ENCODE data around the gene MYO15B.

MYO15B gene

DNA sequence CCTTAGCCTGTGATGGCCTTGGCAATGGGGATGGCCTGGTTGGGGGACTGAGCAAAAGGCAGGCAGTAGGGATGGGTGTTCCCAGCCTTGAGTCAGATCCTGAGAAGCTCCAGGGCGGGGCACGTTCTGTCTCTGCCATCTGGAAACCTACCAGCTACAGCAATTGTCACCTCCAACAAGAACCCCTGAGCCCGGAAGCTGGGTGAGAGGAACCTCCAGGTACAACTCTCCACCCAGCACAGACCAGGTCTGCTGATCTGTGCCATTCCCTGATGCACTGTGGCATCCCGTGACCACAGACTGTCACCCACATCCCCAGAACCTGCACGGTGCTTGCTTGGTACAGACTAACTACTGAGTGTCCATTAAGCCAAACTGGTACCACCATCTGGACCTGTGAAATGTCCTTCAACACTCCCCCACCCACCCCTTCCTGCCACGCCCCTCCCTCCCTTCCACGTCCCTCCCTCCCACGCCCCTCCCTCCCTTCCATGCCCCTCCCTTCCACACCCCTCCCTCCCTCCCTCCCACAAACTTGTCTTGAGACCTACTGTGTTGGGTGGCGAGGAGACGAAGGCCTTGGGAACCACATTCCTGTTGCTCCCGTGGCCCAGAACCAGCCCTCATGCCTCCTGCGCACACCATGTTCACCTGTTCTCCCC is 16.6 kb downstream of the MYO15B start:
- Histone ChIP-seq H3K9me3 (ENCODE audit: control insufficient read depth, insufficient read depth, low read length) (no peaks in the 10 kb centered on the region), H3K79me2 (ENCODE audit: control insufficient read depth, low read length) (no peaks in the 10 kb centered on the region), H3K4me1 (ENCODE audit: control insufficient read depth, low read length) (no peaks in the 10 kb centered on the region), H3F3A (ENCODE audit: control insufficient read depth, insufficient read depth) (no peaks in the 10 kb centered on the region), H3K36me3 (ENCODE audit: control insufficient read depth, low read length) (no peaks in the 10 kb centered on the region), H3K27me3 (ENCODE audit: control insufficient read depth, low read length) (no peaks in the 10 kb centered on the region), H3K9me2 (replicated peaks; ENCODE audit: control insufficient read depth, low read length) (no peaks in the 10 kb centered on the region), H3K27ac (ENCODE audit: low read depth, low read length) (no peak overlapping the region), H3K4me3 (ENCODE audit: low read length) (no peak overlapping the region), H4K20me1 (ENCODE audit: control insufficient read depth, insufficient read depth, low read depth, low read length) (no peaks in the 10 kb centered on the region), H3K4me2 (ENCODE audit: low read length) (no peak overlapping the region)
- TF ChIP-seq EZH2phosphoT487 (IDR thresholded peaks at IDR 0.05; ENCODE audit: borderline replicate concordance, low read length) = no peak
- no peak for TF ChIP-seq CTCF (IDR thresholded peaks at IDR 0.05; ENCODE audit: low read depth, low read length, poor library complexity, severe bottlenecking)

DNA sequence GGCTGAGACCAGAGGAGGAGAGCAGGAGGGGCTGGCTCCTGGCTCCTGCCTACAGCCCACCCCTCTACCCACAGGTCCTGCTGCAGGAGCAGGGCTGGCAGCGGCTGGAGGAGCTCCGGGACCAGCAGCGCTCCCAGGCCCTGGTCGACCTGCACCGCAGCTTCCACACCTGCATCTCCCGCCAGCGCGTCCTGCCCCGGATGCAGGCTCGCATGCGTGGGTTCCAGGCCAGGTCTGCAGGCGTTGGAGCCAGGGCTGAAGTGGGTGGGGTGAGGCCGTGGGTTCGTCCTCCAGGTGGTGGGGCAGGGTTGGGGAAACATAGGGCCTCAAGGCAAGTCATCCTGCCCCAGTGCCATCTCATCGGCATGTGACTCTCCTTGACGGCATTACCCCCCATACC is 18.2 kb downstream of the MYO15B start:
- TF ChIP-seq CTCF (IDR thresholded peaks at IDR 0.05; ENCODE audit: low read depth, low read length, poor library complexity, severe bottlenecking) = no peak
- no peak for TF ChIP-seq EZH2phosphoT487 (IDR thresholded peaks at IDR 0.05; ENCODE audit: borderline replicate concordance, low read length)
- Histone ChIP-seq H3F3A (ENCODE audit: control insufficient read depth, insufficient read depth) (no peaks in the 10 kb centered on the region), H3K4me1 (ENCODE audit: control insufficient read depth, low read length) (no peaks in the 10 kb centered on the region), H3K4me3 (ENCODE audit: low read length) (no peak overlapping the region), H4K20me1 (ENCODE audit: control insufficient read depth, insufficient read depth, low read depth, low read length) (no peaks in the 10 kb centered on the region), H3K79me2 (ENCODE audit: control insufficient read depth, low read length) (no peaks in the 10 kb centered on the region), H3K4me2 (ENCODE audit: low read length) (no peak overlapping the region), H3K9me2 (replicated peaks; ENCODE audit: control insufficient read depth, low read length) (no peaks in the 10 kb centered on the region), H3K36me3 (ENCODE audit: control insufficient read depth, low read length) (no peaks in the 10 kb centered on the region), H3K9me3 (ENCODE audit: control insufficient read depth, insufficient read depth, low read length) (no peaks in the 10 kb centered on the region), H3K27me3 (ENCODE audit: control insufficient read depth, low read length) (no peaks in the 10 kb centered on the region), H3K27ac (ENCODE audit: low read depth, low read length) (no peak overlapping the region)

DNA sequence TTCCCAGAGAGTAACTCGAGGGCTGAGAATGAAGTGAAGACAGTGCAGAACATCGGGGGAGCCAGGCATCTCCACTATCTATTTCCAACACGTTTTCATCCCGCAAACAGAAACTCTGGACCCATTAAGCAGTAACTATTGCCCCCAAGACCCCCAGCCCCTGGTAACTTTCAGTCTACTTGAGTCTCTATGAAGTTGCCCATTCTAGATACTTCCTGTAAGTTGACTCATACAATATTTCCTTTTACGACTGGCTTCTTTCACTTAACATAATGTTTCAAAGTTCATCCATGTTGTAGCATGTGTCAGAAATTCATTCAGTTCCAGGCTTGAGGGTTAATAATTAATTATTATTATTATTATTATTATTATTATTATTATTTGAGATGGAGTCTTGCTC is 19.5 kb downstream of the MYO15B start:
- no peaks in the 10 kb centered on the region for H3K36me3 ChIP-seq (ENCODE audit: control insufficient read depth, low read length)
- H3K27me3 ChIP-seq (ENCODE audit: control insufficient read depth, low read length) = no peaks in the 10 kb centered on the region
- no peaks in the 10 kb centered on the region for H3K4me1 ChIP-seq (ENCODE audit: control insufficient read depth, low read length)
- no peak overlapping the region for H3K4me2 ChIP-seq (ENCODE audit: low read length)
- H3K4me3 ChIP-seq (ENCODE audit: low read length) = no peak overlapping the region
- no peaks in the 10 kb centered on the region for H3K9me2 ChIP-seq (replicated peaks; ENCODE audit: control insufficient read depth, low read length)
- no peaks in the 10 kb centered on the region for H4K20me1 ChIP-seq (ENCODE audit: control insufficient read depth, insufficient read depth, low read depth, low read length)
- H3F3A ChIP-seq (ENCODE audit: control insufficient read depth, insufficient read depth) = no peaks in the 10 kb centered on the region
- no peaks in the 10 kb centered on the region for H3K9me3 ChIP-seq (ENCODE audit: control insufficient read depth, insufficient read depth, low read length)
- no peak for TF ChIP-seq EZH2phosphoT487 (IDR thresholded peaks at IDR 0.05; ENCODE audit: borderline replicate concordance, low read length)
- no peak for TF ChIP-seq CTCF (IDR thresholded peaks at IDR 0.05; ENCODE audit: low read depth, low read length, poor library complexity, severe bottlenecking)
- H3K79me2 ChIP-seq (ENCODE audit: control insufficient read depth, low read length) = no peaks in the 10 kb centered on the region
- no peak overlapping the region for H3K27ac ChIP-seq (ENCODE audit: low read depth, low read length)

Measured in DOHH2 (cell line).